Adrenal gland (tissue), 12 donors: ENCODE measurements around the gene RGS4. TPM values are rescaled to one million over a fixed set of nuclear protein-coding genes. Genes with fewer than 3 reads are reported as not detected.

ENCODE experiments used
- DNase-seq, 7 donors: peaks; one replicate each; pipeline ENCODE4 v3.0.0-alpha.2; 2019 to 2020
- H3K27ac ChIP-seq, 5 donors: fragments of 200-600 bp; sonication (generic) in 4 of 5; 1 replicate in 3 of 5; 2 replicates in 2 of 5; pipeline versions ENCODE4 v1.5.1 to v1.8.0; 2016 to 2020; ENCODE audit warnings: mild to moderate bottlenecking in 1 of 5
- H3K27me3 ChIP-seq: fragments of 200-600 bp; 2 replicates; pipeline ENCODE4 v1.8.0; 2021
- H3K36me3 ChIP-seq, 2 donors: fragments of 200-600 bp; replicated peaks in 1 of 2; 1 replicate in 1 of 2; 2 replicates in 1 of 2; pipeline versions ENCODE4 v1.5.1 to v1.8.0; 2018 to 2022
- H3K4me1 ChIP-seq, 2 donors: fragments of 200-600 bp; replicated peaks in 1 of 2; 1 replicate in 1 of 2; 2 replicates in 1 of 2; pipeline versions ENCODE4 v1.5.1 to v1.8.0; 2018 to 2021
- H3K4me3 ChIP-seq, 4 donors: fragments of 200-600 bp; sonication (generic) in 3 of 4; one replicate each; pipeline ENCODE4 v1.5.1; 2016 to 2018
- H3K9me3 ChIP-seq, 3 donors: fragments of 200-600 bp; sonication (generic) in 1 of 3; replicated peaks in 1 of 3; 1 replicate in 2 of 3; 2 replicates in 1 of 3; pipeline versions ENCODE4 v1.5.1 to v1.8.0; 2016 to 2021
- POLR2A ChIP-seq, 2 donors: fragments of 450-650 bp; IDR thresholded peaks; one replicate each; pipeline ENCODE4 v1.6.1; 2017; ENCODE audit warnings: antibody characterized with exemption in 2 of 2, mild to moderate bottlenecking in 2 of 2, moderate library complexity in 1 of 2
- WGBS, 4 donors: extraction: QIAGEN DNeasy Blood & Tissue Kit in 2 of 4; methylation state at CpG; one replicate each; pipeline versions ENCODE4 v1.1.5 to v1.1.7; 2013 to 2017; 5-methylcytosine and 5-hydroxymethylcytosine counted together
- intact Hi-C, 2 donors: fragments of 100-400 bp; cut with DNase I; formaldehyde crosslinking; loops; one replicate each; pipeline versions ENCODE4 v1.14.1 to v1.15.0; 2022 to 2023
- polyA plus RNA-seq, 3 donors: library from polyadenylated mRNA; stranded (reverse); fragments of 200-250 nt in 2 of 3; fragments of 350-450 nt in 1 of 3; fragmentation: Illumina TruSeq in 1 of 3; extraction: RNeasy Lipid Tissue Mini Kit (QIAGEN cat#74804) in 1 of 3; gene quantifications; one replicate each; pipeline ENCODE4 v1.2.3, GENCODE V29; 2013 to 2014
- total RNA-seq, 9 donors: library from RNA; depleted of rRNA in 4 of 9; stranded (reverse); fragments of >200 nt in 4 of 9; fragments of 120-200 nt in 1 of 9; fragmentation: NEBNext Ultra II Directional in 1 of 9; extraction: Animal tissue kit (Norgen Biotek cat#: 25700) in 1 of 9; gene quantifications; one replicate each; pipeline versions ENCODE4 v1.1.0 to v1.2.4, GENCODE V29; 2013 to 2023
- TF ChIP-seq, protein P1 (sequence below), 6 experiments: fragments of 450-650 bp in 4 of 6; fragments of 200-600 bp in 2 of 6; sonication (generic) in 1 of 6; IDR thresholded peaks; 1 replicate in 5 of 6; 2 replicates in 1 of 6; pipeline versions ENCODE4 v1.5.1 to v1.8.0; 2016 to 2021; ENCODE audit warnings: antibody characterized with exemption in 6 of 6, mild to moderate bottlenecking in 2 of 6, moderate library complexity in 1 of 6
- donor health status: healthy with polysubstance abuse.
- donor health status: Bipolar disorder and iron deficiency.
- donor health status: DM: yes; HTN: yes; CAD: no.
- donor health status: DM: no; HTN: no; CAD: no.
- donor health status: DM: no; HTN: no; CAD: no.
- donor health status: DM: yes; HTN: yes; CAD: no.

The RGS4 gene
- total and polyA plus RNA-seq, 12 donors = 2.2 to 48.5 (median 12.4) TPM

DNA sequence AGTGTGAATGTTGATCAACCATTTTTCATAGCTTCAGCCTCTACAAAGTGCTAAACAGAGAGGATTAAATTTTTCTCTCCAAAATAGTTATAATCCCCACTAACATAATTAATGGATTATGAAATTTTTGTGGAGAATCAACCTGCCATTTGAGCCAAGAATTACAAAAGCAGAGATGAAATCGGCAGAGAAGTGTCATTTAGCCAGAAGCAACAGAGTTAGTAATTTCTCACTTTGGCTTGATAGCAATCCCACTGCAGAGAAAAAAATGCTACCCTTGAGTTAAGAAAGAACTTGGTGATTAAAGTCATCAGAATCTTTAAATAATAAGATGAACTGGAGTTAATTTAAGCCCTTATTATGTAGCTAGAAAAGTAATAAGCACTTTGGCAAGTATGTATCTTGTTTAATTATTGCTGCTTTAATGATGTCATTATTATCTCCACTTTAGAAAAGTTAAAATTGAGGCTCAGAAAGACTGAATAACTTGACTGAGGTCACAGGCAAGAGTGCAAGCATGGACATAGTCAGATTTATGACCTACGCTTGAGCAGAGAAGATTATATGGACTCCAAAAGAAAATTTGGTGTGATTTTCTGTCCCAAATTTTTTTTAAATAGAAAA, 37.3 kb downstream of the RGS4 start:
- Histone ChIP-seq H3K4me3 (no peak overlapping the region), H3K27me3 (no peaks in the 10 kb centered on the region), H3K36me3 (no peaks in the 10 kb centered on the region), H3K27ac (no peak overlapping the region), H3K4me1 (no peaks in the 10 kb centered on the region), H3K9me3 (no peaks in the 10 kb centered on the region)
- intact Hi-C loops = no loop called here
- TF ChIP-seq, protein P1, sequence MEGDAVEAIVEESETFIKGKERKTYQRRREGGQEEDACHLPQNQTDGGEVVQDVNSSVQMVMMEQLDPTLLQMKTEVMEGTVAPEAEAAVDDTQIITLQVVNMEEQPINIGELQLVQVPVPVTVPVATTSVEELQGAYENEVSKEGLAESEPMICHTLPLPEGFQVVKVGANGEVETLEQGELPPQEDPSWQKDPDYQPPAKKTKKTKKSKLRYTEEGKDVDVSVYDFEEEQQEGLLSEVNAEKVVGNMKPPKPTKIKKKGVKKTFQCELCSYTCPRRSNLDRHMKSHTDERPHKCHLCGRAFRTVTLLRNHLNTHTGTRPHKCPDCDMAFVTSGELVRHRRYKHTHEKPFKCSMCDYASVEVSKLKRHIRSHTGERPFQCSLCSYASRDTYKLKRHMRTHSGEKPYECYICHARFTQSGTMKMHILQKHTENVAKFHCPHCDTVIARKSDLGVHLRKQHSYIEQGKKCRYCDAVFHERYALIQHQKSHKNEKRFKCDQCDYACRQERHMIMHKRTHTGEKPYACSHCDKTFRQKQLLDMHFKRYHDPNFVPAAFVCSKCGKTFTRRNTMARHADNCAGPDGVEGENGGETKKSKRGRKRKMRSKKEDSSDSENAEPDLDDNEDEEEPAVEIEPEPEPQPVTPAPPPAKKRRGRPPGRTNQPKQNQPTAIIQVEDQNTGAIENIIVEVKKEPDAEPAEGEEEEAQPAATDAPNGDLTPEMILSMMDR (IDR thresholded peaks at IDR 0.05) = no peak
- TF ChIP-seq POLR2A (IDR thresholded peaks at IDR 0.05) = no peak
- DNase-seq = no peak
- 58 to 69% (median 64%) methylated on average over 2 of the region's 2 CpGs for WGBS, 4 donors

DNA sequence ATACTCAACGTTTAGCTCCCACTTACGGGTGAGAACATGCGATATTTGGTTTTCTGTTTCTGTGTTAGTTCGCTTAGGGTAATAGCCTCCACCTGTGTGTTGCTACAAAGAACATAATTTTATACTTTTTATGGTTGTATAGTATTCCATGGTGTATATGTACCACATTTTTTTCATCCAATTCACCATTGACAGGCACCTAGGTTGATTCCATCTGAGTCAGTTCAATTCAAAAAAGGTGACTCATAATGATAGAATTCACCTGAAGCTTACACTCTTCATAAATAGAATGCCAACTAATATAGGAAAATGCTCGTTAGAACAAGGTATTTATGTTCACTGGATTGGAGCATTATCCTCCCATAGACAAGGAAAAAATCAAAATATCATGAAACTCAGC, 38.5 kb downstream of the RGS4 start:
- DNase-seq = no peak
- 90 to 96% (median 93%) methylated on average over 5 of the region's 5 CpGs for WGBS, 4 donors
- Histone ChIP-seq H3K27ac (no peak overlapping the region), H3K4me1 (no peaks in the 10 kb centered on the region), H3K36me3 (no peaks in the 10 kb centered on the region), H3K4me3 (no peak overlapping the region), H3K9me3 (no peaks in the 10 kb centered on the region), H3K27me3 (no peaks in the 10 kb centered on the region)
- no peak for TF ChIP-seq POLR2A (IDR thresholded peaks at IDR 0.05)
- TF ChIP-seq, protein P1 (IDR thresholded peaks at IDR 0.05) = no peak
- intact Hi-C loops = no loop called here

DNA sequence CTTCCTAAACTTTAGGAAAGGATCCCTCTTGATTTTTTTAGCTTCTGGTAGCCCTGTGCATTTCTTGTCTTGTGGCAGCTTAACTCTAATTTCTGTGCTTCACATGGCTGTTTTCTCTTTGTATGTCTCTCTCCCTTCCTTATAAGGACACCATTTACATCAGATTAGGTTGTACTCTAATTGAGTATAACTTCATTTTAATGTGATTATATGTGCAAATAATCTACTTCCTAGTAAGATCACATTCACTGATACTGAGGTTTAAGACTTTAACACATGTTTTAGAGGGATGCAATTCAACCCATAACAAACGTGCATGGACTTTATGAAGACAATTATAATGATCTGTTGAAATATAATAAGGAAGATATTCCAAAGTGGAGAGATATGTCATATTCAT, 46.7 kb downstream of the RGS4 start:
- 67 to 83% (median 73%) methylated on average over 1 of the region's 1 CpG for WGBS, 4 donors
- Histone ChIP-seq H3K9me3 (no peaks in the 10 kb centered on the region), H3K4me3 (no peak overlapping the region), H3K4me1 (no peaks in the 10 kb centered on the region), H3K27me3 (no peaks in the 10 kb centered on the region), H3K36me3 (no peaks in the 10 kb centered on the region), H3K27ac (no peak overlapping the region)
- TF ChIP-seq POLR2A (IDR thresholded peaks at IDR 0.05) = no peak
- TF ChIP-seq, protein P1 (IDR thresholded peaks at IDR 0.05) = no peak
- no peak for DNase-seq
- intact Hi-C loops = no loop called here

DNA sequence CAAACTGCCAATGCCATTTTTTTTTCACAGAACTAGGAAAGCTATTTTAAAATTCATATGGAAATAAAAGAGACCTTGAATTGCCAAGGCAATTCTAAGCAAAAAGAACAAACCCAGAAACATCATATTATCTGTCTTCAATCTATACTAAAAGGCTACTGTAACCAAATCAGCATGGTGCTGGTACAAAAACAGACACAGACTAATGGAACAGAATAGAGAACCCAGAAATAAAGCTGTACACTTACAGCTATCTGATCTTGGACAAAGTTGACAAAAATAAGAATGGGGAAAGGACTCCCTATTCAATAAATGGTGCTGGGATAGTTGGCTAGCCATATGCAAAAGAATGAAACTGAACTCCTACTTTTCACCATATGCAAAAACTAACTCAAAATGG, 50.5 kb downstream of the RGS4 start:
- intact Hi-C loops = no loop called here

More for the DNA sequence above, 50.5 kb downstream of the RGS4 start:
- H3K4me1 ChIP-seq = no peaks in the 10 kb centered on the region
- H3K36me3 ChIP-seq = no peaks in the 10 kb centered on the region
- no peak for DNase-seq
- H3K4me3 ChIP-seq = no peak overlapping the region
- TF ChIP-seq, protein P1 (IDR thresholded peaks at IDR 0.05) = no peak
- no peak for TF ChIP-seq POLR2A (IDR thresholded peaks at IDR 0.05)
- no peak overlapping the region for H3K27ac ChIP-seq
- no peaks in the 10 kb centered on the region for H3K27me3 ChIP-seq
- no peaks in the 10 kb centered on the region for H3K9me3 ChIP-seq
